K562 (cell line): ENCODE results near the gene SAPCD1. TPM values are rescaled to one million over a fixed set of nuclear protein-coding genes. Genes with fewer than 3 reads are reported as not detected.

Experiments
- ARID1B ChIP-seq: fragments of 450-650 bp; IDR thresholded peaks from 2 replicates; pipeline ENCODE4 v1.6.1; 2016; ENCODE audit warnings: antibody characterized with exemption, mild to moderate bottlenecking, inconsistent platforms
- BRF2 ChIP-seq: IDR thresholded peaks from 3 replicates; pipeline ENCODE4 v1.6.1; 2011; ENCODE audit warnings: borderline replicate concordance, mild to moderate bottlenecking; ENCODE audit not compliant: insufficient read length, insufficient read depth
- GATAD2A ChIP-seq: fragments of 450-650 bp; IDR thresholded peaks from 2 replicates; pipeline ENCODE4 v1.6.1; 2017
- MITF ChIP-seq: IDR thresholded peaks from 2 replicates; pipeline ENCODE4 v1.6.1; 2014; ENCODE audit warnings: antibody characterized with exemption
- NCOA1 ChIP-seq: fragments of 450-650 bp; IDR thresholded peaks from 2 replicates; pipeline ENCODE4 v1.6.1; 2016; ENCODE audit warnings: low read depth
- NR4A1 ChIP-seq, 2 experiments: fragments of 250-450 bp in 1 of 2; fragments of 450-650 bp in 1 of 2; sonication (Bioruptor Pico) in 1 of 2; IDR thresholded peaks; 2 replicates each; pipeline versions ENCODE4 v1.4.0 to v1.6.1; 2016 to 2020; ENCODE audit warnings: mild to moderate bottlenecking in 2 of 2, missing compliant biosample characterization in 1 of 2, missing genetic modification characterization in 1 of 2, moderate library complexity in 1 of 2
- PPARD ChIP-seq: fragments of 250-450 bp; sonication (Bioruptor Pico); IDR thresholded peaks from 2 replicates; pipeline ENCODE4 v1.8.0; 2022; ENCODE audit warnings: inconsistent platforms, mild to moderate bottlenecking, moderate library complexity
- RHOXF2B ChIP-seq: fragments of 250-450 bp; sonication (Bioruptor Pico); conservative IDR thresholded peaks from 2 replicates; pipeline ENCODE4 v1.5.1; 2021
- RNF2 ChIP-seq: sonication (generic); IDR thresholded peaks from 2 replicates; pipeline ENCODE4 v1.6.1; 2016
- SMARCA4 ChIP-seq: fragments of 450-650 bp; IDR thresholded peaks from 2 replicates; pipeline ENCODE4 v1.6.1; 2016
- SP1 ChIP-seq: sonication (generic); formaldehyde crosslinking; IDR thresholded peaks from 2 replicates; pipeline ENCODE4 v1.8.1; 2022; ENCODE audit warnings: mild to moderate bottlenecking, missing genetic modification reagents
- SREBF2 ChIP-seq: sonication (generic); formaldehyde crosslinking; IDR thresholded peaks from 2 replicates; pipeline ENCODE4 v1.4.0; 2020; ENCODE audit warnings: mild to moderate bottlenecking, missing genetic modification reagents
- TAF7 ChIP-seq: fragments of 450-650 bp; IDR thresholded peaks from 2 replicates; pipeline ENCODE4 v1.6.1; 2016; ENCODE audit warnings: missing genetic modification characterization, missing compliant biosample characterization
- ZBTB1 ChIP-seq: sonication (generic); formaldehyde crosslinking; IDR thresholded peaks from 2 replicates; pipeline ENCODE4 v1.8.1; 2023; ENCODE audit warnings: missing genetic modification reagents, low read depth, mild to moderate bottlenecking, borderline replicate concordance
- ZNF140 ChIP-seq: fragments of 250-450 bp; sonication (Bioruptor Pico); IDR thresholded peaks from 2 replicates; pipeline ENCODE4 v1.8.0; 2021; ENCODE audit warnings: moderate library complexity, mild to moderate bottlenecking, inconsistent platforms
- ZNF384 ChIP-seq: IDR thresholded peaks from 2 replicates; pipeline ENCODE4 v1.6.1; 2012; ENCODE audit warnings: low read depth, low read length, improper control_type of control experiment
- ZNF444 ChIP-seq: fragments of 250-450 bp; sonication (Bioruptor Pico); IDR thresholded peaks from 2 replicates; pipeline ENCODE4 v1.4.0; 2020; ENCODE audit warnings: mild to moderate bottlenecking, moderate library complexity
- ZNF507 ChIP-seq: conservative IDR thresholded peaks from 2 replicates; pipeline ENCODE4 v1.6.1; 2017; ENCODE audit warnings: missing genetic modification characterization, missing compliant biosample characterization
- ZNF584 ChIP-seq: fragments of 200-800 bp; sonication (Bioruptor generic); IDR thresholded peaks from 2 replicates; pipeline ENCODE4 v1.6.1; 2016; ENCODE audit warnings: low read depth, mild to moderate bottlenecking, missing genetic modification characterization, missing compliant biosample characterization
- ZNF639 ChIP-seq, 2 experiments: fragments of 200-800 bp in 1 of 2; sonication (Bioruptor generic) in 1 of 2; sonication (generic) in 1 of 2; formaldehyde crosslinking in 1 of 2; IDR thresholded peaks in 1 of 2; conservative IDR thresholded peaks in 1 of 2; 2 replicates each; pipeline versions ENCODE4 v1.5.0 to v1.6.1; 2016 to 2020; ENCODE audit warnings: missing compliant biosample characterization in 1 of 2, missing genetic modification characterization in 1 of 2, missing genetic modification reagents in 1 of 2
- ZNF644 ChIP-seq: fragments of 200-800 bp; sonication (Bioruptor generic); IDR thresholded peaks from 2 replicates; pipeline ENCODE4 v1.6.1; 2016; ENCODE audit warnings: low read depth, missing genetic modification characterization, missing compliant biosample characterization
- polyA plus RNA-seq, 8 experiments: library from polyadenylated mRNA; depleted of rRNA in 4 of 8; stranded (reverse) in 5 of 8; unstranded in 3 of 8; fragments of >200 nt; fragmentation: Nextera tagmentation in 2 of 8; fragmentation: Illumina TruSeq in 1 of 8; extraction: Ambion mirVana in 2 of 8; extraction: Trizol in 1 of 8; gene quantifications; 2 replicates each; pipeline versions ENCODE4 v1.2.1 to v1.2.3, GENCODE V29; 2011 to 2014; ENCODE audit warnings: inconsistent platforms in 1 of 8, missing spikeins in 1 of 8
- total RNA-seq, 7 experiments: library from RNA; depleted of rRNA in 6 of 7; stranded (reverse); fragments of >200 nt in 6 of 7; fragmentation: Illumina TruSeq in 2 of 7; extraction: Trizol in 2 of 7; gene quantifications; 2 replicates each; pipeline versions ENCODE4 v1.2.1 to v1.2.3, GENCODE V29; 2011 to 2021; ENCODE audit warnings: low replicate concordance in 1 of 7
- TF ChIP-seq, protein P1 (sequence below), 2 experiments: IDR thresholded peaks; 2 replicates each; pipeline ENCODE4 v1.6.1; 2012; ENCODE audit warnings: improper control_type of control experiment in 2 of 2, low read depth in 2 of 2, low read length in 2 of 2, borderline replicate concordance in 1 of 2

The SAPCD1 gene
- total and polyA plus RNA-seq, 9 of the 15 experiments (the other 6 are each of a cell fraction or from before 2014, with no cell fraction given), result 2.6 to 30.2 (median 7.4) TPM

- TF ChIP-seq SP1 (CRISPR knock-in tag), result peak; percentile 97
- TF ChIP-seq TAF7 (tag), result peak; percentile 78
- TF ChIP-seq ZBTB1 (CRISPR knock-in tag), result no peak; the same call in 1 of the 2 replicates
- peak; percentile 82; the same call in 1 of the 2 replicates for TF ChIP-seq ARID1B
- TF ChIP-seq ZNF507 (tag), result no peak
- peak; percentile 41; the same call in 1 of the 2 replicates for TF ChIP-seq MITF
- no peak for TF ChIP-seq BRF2
- peak; percentile 65; the same call in 1 of the 2 replicates for TF ChIP-seq NCOA1
- no peak for TF ChIP-seq NR4A1 (CRISPR knock-in tag; IDR thresholded peaks at IDR 0.05)
- peak; percentile 93 for TF ChIP-seq NR4A1 (tag; IDR thresholded peaks at IDR 0.05)
- peak; percentile 81 for TF ChIP-seq ZNF644
- peak; percentile 82 for TF ChIP-seq ZNF384
- TF ChIP-seq GATAD2A, result peak; percentile 72
- TF ChIP-seq ZNF639 (CRISPR knock-in tag; conservative IDR thresholded peaks at IDR 0.05 in 1 of 2, IDR thresholded peaks at IDR 0.05 in 1 of 2), result peak in 1 of 2 experiments; percentile 100; a peak in 2 of 4 replicates
- no peak for TF ChIP-seq PPARD (CRISPR knock-in tag)
- no peak for TF ChIP-seq ZNF140 (CRISPR knock-in tag)
- no peak for TF ChIP-seq RHOXF2B (CRISPR knock-in tag)
- no peak for TF ChIP-seq SREBF2 (CRISPR knock-in tag)
- TF ChIP-seq RNF2, result peak; percentile 93
- TF ChIP-seq ZNF444 (CRISPR knock-in tag), result no peak
- TF ChIP-seq, protein P1, sequence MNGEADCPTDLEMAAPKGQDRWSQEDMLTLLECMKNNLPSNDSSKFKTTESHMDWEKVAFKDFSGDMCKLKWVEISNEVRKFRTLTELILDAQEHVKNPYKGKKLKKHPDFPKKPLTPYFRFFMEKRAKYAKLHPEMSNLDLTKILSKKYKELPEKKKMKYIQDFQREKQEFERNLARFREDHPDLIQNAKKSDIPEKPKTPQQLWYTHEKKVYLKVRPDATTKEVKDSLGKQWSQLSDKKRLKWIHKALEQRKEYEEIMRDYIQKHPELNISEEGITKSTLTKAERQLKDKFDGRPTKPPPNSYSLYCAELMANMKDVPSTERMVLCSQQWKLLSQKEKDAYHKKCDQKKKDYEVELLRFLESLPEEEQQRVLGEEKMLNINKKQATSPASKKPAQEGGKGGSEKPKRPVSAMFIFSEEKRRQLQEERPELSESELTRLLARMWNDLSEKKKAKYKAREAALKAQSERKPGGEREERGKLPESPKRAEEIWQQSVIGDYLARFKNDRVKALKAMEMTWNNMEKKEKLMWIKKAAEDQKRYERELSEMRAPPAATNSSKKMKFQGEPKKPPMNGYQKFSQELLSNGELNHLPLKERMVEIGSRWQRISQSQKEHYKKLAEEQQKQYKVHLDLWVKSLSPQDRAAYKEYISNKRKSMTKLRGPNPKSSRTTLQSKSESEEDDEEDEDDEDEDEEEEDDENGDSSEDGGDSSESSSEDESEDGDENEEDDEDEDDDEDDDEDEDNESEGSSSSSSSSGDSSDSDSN (IDR thresholded peaks at IDR 0.05; ENCODE audit: borderline replicate concordance in 1 of 2, low read depth in 2 of 2, low read length in 2 of 2), result peak; percentile 78 to 81; a peak in 3 of 4 replicates
- TF ChIP-seq SMARCA4, result no peak; the same call in none of the 2 replicates
- TF ChIP-seq ZNF584 (CRISPR knock-in tag), result peak; percentile 76; the same call in 1 of the 2 replicates
Measured at GRCh38 chr6:31795616-31796298, 33.3 kb downstream of the SAPCD1 start, which contains the start of gene VARS1 (continued).
